ENCODE data around the gene PLPP7.

PLPP7 gene

DNA sequence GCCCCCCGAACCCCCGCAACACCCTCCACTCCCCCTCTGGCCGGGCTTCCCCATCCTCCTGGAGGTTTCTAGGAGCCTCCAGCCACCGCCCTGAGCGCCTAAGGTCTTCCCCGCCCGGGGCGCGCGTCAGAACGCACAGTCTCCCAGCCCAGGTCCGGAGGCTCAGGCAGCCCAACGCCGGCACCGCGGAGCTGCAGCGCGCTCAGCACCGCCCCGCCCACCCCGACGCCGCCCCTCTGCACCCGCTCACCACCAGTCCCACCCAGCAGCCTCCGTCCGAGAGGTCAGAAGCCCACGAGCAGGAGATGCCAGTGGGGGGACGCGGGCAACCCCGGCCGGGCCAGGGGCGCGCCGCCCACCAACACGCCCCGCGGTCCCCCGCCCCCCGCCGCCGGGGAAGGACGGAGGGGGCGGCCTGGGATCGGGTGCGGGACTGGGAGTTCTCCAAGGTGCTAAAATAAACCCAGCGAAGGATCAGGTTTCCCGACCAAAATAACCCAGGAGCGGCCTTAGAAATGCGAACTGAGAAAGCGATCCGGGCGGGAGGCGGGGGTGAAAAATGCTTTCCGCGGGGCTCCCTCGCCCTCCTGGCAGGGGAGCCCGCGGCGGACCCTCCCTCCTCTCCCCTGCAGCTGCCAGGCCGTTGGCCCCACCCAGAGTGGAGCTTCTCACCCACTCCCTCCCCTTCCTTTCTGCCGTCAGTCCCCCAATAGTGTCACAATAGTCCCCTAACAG lies 6.7 kb upstream of the PLPP7 start:
- DNase-seq, result no peak

DNA sequence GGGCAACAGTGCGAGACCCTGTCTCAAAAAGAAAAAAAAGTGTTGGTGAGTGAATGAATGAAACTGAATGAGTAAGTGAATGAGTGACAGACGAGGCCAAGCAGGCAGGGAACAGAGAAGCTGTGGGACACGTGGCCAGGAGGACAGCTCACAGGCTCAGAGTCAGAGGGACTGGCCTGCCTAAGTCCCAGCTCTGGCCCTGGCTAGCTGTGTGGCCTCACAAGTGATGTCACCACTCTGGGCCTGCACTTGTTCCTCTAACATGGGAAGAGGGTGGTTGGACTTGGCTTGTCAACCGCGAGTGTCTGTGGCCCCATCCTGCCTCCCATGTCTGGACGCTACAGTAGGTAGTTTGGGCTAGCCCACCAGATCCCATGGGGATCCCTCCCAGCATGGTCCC lies 4.7 kb upstream of the PLPP7 start:
- DNase-seq, result no peak

DNA sequence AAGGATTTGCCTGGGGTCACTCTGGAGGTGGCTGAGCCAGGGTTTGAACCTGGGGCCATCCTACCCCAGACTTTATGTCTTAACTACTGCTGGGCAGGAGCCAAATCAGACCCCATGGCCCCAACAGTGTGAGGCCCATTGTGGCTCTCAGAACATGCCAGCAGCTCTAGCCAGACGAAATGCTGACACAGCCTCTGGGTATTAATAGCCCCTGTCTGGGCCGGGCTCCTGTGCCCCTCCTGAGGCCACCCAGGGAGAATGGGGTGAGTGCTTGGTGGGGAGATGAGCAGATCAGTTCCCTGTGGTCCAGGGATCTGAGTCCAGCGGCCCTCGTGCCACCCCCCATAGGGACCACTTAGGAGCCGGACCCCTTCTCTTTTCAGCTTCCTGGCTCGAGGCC lies 2.2 kb upstream of the PLPP7 start:
- DNase-seq, result no peak

DNA sequence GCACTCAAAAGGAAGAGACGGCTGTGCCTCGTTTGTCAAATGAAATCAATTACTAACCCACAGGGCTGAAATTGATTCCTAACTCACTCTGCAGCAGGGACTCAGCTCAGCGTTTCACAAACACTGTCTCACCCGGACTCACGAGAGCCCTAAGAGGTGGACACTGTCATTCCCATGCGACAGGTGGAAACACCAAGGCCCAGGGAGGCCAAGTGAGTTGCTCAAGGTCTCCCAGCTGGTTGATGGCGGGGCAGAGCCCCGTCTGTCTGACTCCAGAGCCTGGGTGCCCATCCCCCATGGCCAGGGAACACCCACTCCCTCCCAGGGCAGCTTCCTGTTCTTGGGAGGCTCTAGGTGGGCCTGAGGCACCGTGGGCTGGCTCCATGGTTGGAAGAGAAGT lies 1.3 kb upstream of the PLPP7 start:
- no peak for DNase-seq

DNA sequence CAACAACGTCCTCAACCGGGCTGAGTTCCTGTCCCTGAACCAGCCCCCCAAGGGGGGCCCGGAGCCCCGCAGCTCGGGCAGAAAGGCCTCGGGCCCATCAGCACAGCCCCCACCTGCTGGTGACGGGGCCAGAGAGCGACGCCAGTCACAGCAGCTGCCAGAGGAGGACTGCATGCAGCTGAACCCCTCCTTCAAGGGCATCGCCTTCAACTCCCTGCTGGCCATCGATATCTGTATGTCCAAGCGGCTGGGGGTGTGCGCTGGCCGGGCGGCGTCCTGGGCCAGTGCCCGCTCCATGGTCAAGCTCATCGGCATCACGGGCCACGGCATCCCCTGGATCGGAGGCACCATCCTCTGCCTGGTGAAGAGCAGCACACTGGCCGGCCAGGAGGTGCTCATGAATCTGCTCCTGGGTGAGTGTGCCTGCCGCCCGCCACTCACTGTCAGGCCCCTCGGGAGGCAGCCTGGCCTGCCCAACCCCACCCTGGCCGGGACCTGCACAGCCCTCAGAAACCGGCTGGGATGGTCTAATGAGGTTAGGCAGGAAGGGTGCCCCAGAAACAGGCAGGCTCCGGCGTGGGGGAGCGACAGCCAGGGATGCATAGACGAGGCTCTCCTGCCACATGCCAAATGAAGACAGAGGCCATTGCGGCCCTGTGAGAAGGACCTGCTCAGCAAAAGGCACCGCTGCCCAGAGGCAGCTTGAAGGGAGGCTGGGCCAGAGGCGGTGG lies 678 bp downstream of the PLPP7 start:
- no peak for DNase-seq

DNA sequence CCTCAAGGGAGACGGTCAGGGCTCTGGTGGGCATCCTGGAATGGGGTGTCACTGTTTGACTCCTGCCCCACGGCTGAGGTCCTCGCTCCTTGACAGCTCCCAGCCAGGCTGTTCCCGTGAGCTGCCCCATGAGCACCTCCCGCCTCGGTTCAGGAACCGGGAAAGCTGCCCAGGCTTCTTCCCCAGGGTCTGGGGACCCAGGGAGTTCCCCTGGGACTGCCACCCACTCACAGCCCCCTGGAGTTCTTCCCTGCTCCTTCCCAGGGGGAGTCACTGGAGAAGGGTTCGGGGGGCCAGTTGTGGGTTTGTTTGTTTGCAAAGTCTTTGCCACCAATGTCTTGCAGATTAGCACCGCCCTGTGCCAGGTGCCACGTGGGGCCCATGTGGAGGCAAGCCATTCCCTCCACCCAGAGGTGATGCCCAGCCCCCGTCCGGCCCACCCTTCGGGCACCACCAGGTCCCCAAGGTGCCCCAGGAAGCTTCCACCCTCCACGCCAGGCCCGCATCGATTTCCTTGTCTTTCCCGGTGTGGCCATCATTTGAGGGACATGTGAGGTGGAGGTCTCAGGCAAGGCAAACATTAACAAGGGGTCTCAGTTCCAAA lies 1.3 kb downstream of the PLPP7 start:
- no peak for DNase-seq

DNA sequence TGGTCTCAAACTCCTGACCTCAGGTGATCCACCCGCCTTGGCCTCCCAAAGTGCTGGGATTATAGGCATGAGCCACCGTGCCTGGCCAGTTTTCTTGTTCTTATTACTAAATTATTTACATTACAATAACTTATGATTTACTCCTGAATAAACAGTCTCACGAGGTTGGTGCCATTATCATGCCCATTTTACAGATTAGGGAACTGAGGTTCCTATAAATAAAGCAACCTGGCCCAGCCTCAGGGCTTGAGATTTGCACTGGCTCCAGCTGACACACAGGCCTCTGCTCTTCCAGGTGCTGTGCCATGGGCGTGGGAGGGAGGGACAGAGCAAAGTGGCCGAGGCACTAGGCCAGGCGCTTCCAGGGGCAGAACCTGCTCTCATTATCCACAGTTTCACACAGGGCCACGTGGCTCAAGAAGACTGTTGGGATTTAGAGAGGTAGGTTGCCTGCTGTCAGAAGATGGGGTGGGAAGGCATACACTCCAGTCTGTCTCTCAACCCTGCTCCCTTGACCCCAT lies 2.3 kb downstream of the PLPP7 start:
- DNase-seq, result no peak

DNA sequence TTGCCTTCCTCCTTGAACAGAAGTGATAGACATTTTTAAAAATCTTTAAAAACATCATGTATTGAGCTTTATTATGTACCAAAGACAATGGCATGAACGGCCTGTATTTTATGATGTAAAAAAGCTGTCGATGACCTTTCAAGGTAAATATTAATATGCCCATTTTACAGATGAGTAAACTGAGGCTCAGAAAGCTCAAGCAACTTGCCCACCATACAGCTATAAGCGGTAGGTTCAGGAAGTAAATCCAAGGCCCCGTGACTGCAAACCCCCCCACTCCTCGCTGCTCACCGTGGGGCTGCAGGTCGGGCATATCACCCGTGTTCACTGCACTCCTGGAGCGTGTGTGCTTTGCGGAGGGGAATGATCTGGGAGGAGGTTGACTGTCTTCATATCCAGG lies 3.4 kb downstream of the PLPP7 start:
- DNase-seq, result no peak

DNA sequence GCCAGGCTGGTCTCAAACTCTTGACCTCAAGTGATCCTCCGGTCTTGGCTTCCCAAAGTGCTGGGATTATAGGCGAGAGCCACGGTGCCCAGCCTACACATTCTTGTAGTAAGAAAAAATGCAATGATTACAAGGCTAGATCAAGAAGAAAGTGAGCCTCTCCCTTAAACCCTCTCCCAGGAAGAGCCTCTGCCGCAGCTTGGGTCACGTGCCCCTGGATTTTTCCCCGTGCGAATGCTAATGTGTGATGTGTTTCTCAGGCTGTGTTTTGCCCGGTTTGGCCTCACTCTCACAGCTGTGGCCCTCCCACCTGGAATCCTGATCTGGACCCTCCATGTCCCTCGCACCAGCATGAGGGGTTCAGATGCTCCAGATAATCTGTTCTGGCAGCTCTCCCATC lies 6.9 kb downstream of the PLPP7 start:
- no peak for DNase-seq

DNA sequence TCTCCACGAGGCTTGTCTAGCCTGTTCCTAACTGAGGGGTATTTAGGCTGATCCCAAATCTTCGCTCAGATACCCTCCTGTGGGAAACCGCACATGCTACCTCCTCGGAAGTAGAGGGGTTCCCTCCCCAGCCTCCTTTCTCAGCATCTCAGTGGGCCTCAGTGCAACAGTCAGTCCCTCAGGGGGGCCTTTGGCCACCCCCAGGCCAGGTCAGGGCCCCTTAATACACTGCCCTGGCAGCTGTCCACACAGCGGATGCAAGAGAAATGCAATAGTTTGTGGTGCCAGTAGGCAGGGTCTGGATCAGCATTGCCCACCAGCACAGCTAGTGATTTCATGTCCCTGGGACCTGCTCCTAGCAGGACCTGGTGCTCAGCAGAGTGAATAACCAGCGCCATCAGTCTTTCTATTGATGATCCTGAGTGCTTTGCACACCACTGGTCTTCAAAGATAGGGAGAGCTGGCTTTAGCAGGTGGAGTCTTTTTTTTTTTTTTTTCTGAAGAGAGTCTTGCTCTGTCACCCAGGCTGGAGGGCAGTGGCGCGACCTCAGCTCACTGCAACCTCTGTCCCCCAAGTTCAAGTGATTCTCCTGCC lies 7.5 kb downstream of the PLPP7 start:
- no peak for DNase-seq

DNA sequence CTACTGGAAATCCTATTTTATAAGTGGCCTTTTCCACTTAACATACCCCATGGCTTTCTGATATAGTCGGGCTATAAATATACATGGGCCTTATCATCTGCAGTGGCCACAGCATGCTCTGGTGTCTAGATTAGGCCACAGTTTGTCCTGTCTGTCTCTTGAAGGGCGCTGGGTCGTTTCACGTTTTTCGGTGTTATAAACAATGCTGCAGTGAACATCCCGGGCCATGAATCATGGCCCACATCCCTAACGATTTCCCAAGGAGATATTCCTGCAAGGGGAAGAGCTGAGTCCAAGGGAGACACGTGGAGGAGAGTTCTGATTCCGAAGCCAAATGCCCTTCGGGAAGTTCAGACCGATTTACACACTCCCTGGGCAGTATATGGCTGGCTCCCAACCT lies 8.4 kb downstream of the PLPP7 start:
- no peak for DNase-seq

DNA sequence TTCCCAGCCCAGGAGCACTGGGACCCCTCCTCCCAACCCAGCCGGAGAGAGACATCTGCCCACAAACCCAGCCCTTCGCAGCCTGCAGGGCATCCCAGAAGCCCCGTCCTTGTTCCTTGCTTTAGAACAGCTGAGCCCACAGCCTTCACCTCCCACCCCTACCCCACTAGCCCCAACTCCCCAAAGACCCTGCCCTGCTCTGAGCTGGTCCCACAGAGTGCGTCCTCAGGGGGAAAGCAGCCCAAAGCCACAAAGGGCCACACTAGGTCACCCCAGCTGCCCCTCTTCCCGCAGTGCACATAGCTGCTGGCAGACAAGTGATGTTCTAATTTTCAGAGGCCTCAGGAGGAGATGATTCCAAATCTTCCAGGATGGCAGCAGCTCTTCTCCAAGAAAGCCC lies 8.8 kb downstream of the PLPP7 start:
- no peak for DNase-seq

DNA sequence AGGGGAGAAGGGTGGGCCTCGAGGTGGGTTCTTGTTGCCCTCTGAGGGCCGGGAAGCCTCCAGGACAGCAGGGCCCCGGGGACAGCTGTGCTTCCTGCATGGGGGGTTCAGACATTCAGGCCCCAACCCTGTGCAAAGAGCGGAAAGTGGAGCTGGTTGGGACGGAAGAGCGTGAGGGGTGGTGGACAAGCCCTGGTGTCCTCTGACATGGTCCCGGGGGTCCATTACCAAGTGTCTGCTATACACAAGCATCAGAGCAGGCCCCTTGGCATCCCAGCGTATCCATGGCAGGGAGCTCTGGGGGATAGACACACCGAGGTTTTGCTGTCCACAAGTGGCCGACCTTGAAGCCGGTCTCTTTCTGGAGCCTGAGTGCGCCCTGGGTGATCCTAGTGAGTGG lies 9.3 kb downstream of the PLPP7 start:
- no peak for DNase-seq

DNA sequence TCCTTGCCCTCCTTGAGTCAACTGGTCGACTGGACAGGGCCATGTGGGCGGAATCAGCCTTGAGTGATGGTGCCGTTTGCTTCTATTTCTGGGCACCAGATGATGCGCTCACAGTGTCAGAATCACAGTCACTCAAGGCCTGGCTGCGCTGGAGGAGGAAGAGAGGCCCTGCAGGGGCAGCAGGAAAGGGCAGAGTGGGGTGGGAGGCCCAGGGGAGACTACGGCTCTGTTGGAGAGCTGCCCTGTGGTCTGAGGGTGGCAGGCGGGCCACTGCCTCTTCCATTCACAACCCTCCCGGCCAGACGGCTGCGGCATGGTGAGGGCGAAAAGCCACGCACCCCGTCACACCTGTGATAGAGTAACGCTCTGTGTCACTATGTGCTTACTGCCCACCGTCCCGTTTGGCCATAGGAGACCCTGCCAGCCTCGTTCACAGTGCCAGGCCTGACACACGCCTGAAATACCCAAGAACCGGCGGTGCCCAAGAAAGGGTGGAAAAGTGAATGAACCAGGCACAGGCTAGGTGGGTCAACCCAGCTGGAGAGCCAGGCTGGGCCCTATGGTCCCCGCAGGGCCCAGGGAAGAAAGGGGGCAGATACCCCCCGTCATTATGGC lies 9.9 kb downstream of the PLPP7 start:
- DNase-seq, result no peak

DNA sequence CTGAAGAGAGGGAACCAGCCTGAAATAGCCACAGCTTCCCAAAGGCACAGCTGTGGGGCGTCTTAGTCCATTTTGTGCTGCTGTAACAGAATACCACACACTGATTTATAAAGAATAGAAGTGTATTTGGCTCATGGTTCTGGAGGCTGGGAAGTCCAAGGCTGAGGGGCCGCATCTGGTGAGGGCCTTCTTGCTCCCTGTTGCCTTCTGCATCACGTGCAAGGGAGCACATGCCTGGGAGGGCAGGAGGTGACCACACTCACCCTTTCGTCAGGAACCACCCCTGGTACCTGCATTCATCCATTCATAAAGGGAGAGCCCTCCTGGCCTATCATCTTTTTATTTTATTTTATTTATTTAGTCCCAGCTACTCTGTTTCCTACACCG lies 10.4 kb downstream of the PLPP7 start:
- DNase-seq, result no peak

DNA sequence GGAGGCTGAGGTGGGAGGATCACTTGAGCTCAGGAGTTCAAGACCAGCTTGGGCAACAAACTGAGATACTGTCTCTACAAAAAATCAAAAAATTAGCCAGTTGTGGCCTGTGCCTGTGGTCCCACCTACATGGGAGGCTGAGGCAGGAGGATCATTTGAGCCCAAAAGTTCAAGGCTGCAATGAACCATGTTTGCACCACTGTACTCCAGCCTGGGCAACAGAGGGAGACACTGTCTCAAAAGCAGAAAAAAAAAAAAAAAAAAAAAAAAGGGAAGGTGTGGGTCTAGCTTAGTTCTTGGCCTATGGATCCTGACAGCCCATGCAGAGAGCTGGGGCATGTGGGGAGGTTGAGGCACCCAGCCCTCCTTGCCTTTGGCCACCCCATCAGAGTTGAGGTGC lies 10.9 kb downstream of the PLPP7 start:
- DNase-seq, result no peak

DNA sequence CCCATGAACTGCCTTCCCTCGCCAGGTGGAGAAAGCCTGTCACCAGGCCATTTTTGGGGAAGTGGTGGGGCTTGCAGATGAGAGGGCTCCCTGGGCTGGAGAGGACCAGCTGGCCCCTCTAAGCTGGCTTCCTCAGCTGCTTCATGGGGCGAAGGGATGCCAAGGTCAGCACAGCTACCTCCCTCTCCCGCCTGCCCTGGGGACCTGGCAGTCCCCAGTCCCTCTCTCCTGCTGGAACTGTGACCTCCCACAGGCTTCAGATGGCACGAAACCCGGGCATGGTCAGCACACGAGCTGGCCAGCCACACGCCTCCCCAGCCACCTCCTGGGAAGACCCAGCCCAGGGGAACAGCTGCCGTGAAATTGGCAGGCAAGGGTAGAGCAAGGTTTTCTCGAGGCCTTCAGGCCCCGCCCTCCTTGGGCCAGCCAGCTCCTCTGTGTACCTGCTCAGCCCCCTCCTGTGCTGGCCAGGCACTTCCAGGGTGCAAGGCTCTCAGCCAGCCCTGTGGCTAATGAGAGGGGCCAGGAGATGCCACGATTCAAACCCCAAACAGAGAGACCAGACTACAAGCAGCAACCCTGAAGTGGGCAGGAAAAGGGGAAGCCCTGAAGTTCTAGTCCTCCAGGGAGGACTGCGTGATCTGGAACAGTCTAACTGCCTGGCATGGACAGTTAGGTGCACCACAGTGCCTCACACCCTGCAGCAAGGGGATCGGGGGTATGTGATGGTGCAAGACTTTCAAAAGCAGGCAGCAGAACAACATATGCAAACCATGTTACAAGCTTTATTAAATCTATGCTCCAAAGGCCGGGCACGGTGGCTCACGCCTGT lies 12.9 kb downstream of the PLPP7 start:
- DNase-seq, result no peak

DNA sequence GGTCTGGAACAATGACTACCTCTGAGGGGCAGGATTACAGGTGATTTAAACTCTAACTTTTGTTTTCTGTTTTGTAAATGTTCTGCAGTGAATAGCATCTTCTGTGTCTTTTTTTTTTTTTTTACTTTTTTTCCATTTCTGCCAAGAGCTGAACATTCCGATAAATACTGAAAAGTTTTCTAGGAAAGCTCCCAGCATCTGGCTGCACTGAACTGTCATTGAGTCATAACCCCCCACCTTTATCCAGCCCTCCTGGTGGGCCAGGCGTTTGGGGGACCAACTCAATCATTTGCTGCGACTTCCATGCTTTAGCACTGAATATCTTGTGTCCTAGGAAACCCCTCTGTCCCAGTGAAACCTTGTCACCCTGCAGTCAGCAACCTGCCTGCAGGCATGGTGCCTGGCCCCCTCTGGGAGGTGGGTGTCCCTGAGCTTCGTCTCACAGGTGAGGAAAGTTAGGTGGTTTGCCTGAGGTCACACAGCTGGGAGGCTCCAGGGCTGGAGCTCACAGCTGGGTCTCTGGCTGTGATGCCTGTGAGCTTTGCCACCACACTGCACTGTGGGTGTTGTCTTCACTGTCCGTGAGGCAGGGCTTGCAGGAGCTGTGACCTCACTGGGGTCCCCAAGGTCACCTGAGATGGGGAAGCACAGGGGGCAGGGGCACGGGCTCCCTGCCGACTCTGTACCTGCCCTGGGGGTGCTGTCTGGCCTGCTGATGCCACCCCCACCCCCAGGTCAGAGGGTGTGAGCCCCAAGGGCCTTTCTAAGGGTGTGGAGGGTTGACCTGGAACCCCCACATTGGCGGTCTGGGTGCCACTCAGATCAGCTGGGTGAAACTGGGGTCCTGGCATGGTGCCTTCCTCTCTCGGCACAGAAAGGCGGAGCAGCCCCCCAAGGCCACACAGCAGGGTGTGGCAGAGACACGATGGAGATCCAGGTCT lies 14.1 kb downstream of the PLPP7 start:
- DNase-seq, result no peak

DNA sequence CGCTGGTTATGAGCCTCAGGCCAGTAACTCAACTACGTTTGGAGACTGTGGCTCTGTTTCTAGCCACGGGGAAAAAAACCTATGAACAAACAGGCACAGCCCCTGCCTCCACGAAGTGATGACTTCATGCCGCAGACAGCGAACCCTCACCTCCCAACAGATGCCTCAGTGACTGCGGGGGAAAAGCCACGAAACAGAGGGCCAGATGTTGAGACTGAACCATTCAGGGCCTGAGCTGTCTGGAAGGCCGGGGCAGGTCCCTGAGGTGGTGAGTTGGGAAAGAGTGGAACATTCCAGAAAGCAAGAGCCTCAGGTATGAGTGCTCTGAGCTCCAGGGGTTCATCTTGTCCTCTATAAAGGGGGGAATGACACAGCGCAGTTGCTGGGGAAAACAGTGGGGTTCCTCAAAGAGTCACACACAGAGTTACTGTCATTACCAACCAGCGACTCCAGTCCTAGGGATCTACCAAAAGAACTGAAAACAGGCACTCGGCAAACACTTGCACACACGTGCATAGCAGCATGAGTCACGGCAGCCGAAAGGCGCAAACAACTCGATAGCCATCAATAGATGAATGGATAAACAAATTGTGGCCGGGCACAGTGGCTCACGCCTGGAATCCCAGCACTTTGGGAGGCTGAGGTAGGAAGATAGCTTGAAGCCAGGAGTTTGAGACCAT lies 15.3 kb downstream of the PLPP7 start:
- no peak for DNase-seq

DNA sequence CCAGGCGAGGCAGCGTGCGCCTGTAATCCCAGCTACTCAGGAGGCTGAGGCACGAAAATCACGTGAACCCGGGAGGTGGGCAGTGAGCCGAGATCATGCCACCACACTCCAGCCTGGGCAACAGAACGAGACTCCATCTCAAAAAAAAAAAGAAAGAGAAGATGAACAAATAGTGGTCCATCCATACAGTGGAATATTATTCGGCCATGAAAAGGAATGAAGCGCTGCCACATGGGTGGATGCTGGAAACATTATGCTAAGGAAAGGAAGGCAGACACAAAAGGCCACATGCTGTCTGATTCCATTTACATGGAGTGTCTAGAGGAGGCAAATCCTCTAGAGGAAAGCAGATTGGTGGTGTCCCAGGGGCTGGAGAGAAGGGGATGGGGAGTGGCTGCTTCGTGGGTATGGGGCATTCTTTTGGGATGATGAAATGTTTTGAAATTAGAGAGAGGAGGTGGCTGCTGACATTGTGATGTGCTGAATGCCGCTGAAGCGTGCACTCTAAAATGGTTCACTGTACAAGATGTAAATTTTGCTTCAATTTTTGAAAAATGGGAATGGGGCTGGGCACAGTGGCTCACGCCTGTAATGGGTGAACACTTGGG lies 17.0 kb downstream of the PLPP7 start:
- DNase-seq, result no peak

Measured in T-helper 9 cell (primary cell).